ENCODE data around the gene CNPPD1.

Gene CNPPD1

GRCh38 chr2:219158025-219158424 lies 18.7 kb downstream of the CNPPD1 start:
- DNase-seq: no peak

GRCh38 chr2:219157396-219157795 lies 19.3 kb downstream of the CNPPD1 start:
- no peak for DNase-seq

- DNase-seq: peak; percentile 41 to 87
Observed at GRCh38 chr2:219155054-219155644, 21.6 kb downstream of the CNPPD1 start.

GRCh38 chr2:219149667-219150066 lies 27.1 kb downstream of the CNPPD1 start:
- DNase-seq: no peak

- DNase-seq: no peak
Observed at GRCh38 chr2:219142329-219142728, 34.4 kb downstream of the CNPPD1 start.

GRCh38 chr2:219140722-219141121 lies 36.0 kb downstream of the CNPPD1 start:
- no peak for DNase-seq

- DNase-seq: no peak
Observed at GRCh38 chr2:219133976-219134375, 42.7 kb downstream of the CNPPD1 start.

GRCh38 chr2:219131744-219132143 lies 45.0 kb downstream of the CNPPD1 start:
- DNase-seq: no peak

GRCh38 chr2:219131327-219131726 lies 45.4 kb downstream of the CNPPD1 start:
- no peak for DNase-seq

- DNase-seq: no peak
Observed at GRCh38 chr2:219129589-219129988, 47.1 kb downstream of the CNPPD1 start.

GRCh38 chr2:219128396-219128795 lies 48.3 kb downstream of the CNPPD1 start:
- no peak for DNase-seq

- DNase-seq: no peak
Observed at GRCh38 chr2:219127037-219127635, 49.6 kb downstream of the CNPPD1 start.

- DNase-seq: no peak
Observed at GRCh38 chr2:219126555-219126954, 50.2 kb downstream of the CNPPD1 start.

GRCh38 chr2:219125886-219126270 lies 50.8 kb downstream of the CNPPD1 start:
- no peak for DNase-seq

GRCh38 chr2:219125225-219125885 lies 51.4 kb downstream of the CNPPD1 start:
- no peak for DNase-seq

GRCh38 chr2:219124381-219125110 lies 52.2 kb downstream of the CNPPD1 start:
- no peak for DNase-seq

- no peak for DNase-seq
Observed at GRCh38 chr2:219123356-219124135, 53.2 kb downstream of the CNPPD1 start.

- DNase-seq: no peak
Observed at GRCh38 chr2:219122202-219122980, 54.3 kb downstream of the CNPPD1 start.

Data from NCI-H1930 (cell line).